OCI-LY7 (cell line): Measurements from ENCODE around the gene ALDH1A2.

ENCODE experiments used
- EZH2phosphoT487 ChIP-seq: fragments of 200-600 bp; sonication (generic); IDR thresholded peaks from 2 replicates; pipeline ENCODE4 v1.6.1; 2018; ENCODE audit warnings: low read depth, borderline replicate concordance, mild to moderate bottlenecking, mixed run types, antibody characterized with exemption, low read length, moderate library complexity, mixed read lengths
- TF ChIP-seq, protein P1 (sequence below): fragments of 200-600 bp; sonication (generic); conservative IDR thresholded peaks from 2 replicates; pipeline ENCODE4 v1.5.1; 2014; ENCODE audit warnings: mild to moderate bottlenecking, antibody characterized with exemption, low read length, moderate library complexity, mixed read lengths

DNA sequence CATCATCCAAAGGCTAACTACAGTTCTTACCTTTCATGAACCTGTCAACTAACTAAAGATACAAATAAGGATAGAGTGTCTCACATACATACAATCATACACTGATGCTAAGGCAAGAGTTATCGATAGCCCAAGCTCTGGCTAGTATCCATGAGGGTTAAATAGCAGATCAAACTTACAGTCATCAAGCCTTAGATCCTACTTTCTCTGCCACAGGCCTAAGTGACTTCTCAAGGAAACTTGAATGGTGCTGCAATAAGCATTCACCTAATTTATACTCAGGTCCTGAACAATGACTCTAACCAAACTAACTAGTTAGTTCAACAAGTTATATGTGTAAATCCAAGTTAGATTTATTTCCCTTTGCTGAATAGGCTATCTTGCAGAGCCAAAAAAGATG is 51.0 kb downstream of the ALDH1A2 start:
- TF ChIP-seq, protein P1, sequence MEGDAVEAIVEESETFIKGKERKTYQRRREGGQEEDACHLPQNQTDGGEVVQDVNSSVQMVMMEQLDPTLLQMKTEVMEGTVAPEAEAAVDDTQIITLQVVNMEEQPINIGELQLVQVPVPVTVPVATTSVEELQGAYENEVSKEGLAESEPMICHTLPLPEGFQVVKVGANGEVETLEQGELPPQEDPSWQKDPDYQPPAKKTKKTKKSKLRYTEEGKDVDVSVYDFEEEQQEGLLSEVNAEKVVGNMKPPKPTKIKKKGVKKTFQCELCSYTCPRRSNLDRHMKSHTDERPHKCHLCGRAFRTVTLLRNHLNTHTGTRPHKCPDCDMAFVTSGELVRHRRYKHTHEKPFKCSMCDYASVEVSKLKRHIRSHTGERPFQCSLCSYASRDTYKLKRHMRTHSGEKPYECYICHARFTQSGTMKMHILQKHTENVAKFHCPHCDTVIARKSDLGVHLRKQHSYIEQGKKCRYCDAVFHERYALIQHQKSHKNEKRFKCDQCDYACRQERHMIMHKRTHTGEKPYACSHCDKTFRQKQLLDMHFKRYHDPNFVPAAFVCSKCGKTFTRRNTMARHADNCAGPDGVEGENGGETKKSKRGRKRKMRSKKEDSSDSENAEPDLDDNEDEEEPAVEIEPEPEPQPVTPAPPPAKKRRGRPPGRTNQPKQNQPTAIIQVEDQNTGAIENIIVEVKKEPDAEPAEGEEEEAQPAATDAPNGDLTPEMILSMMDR = no peak
- TF ChIP-seq EZH2phosphoT487 = no peak
